GM12878 (cell line): ENCODE data around the gene EMP3. TPM values are rescaled to one million over a fixed set of nuclear protein-coding genes. Genes with fewer than 3 reads are reported as not detected.

ENCODE experiments used
- ATF7 ChIP-seq: fragments of 450-650 bp; IDR thresholded peaks from 2 replicates; pipeline ENCODE4 v1.6.1; 2016; ENCODE audit warnings: low read depth, mild to moderate bottlenecking
- BCL3 ChIP-seq: IDR thresholded peaks from 2 replicates; pipeline ENCODE4 v1.6.1; 2011; ENCODE audit warnings: borderline replicate concordance, low read depth, mild to moderate bottlenecking, moderate library complexity, low read length; ENCODE audit not compliant: insufficient read depth, poor library complexity, severe bottlenecking
- CBX5 ChIP-seq: sonication (generic); IDR thresholded peaks from 2 replicates; pipeline ENCODE4 v1.6.1; 2016; ENCODE audit warnings: low read depth, moderate library complexity, mild to moderate bottlenecking, inconsistent platforms
- ETV6 ChIP-seq, 2 experiments: fragments of 450-650 bp in 1 of 2; IDR thresholded peaks in 1 of 2; conservative IDR thresholded peaks in 1 of 2; 2 replicates each; pipeline ENCODE4 v1.6.1; 2014; ENCODE audit warnings: antibody characterized with exemption in 1 of 2, borderline replicate concordance in 1 of 2, low read depth in 1 of 2, mild to moderate bottlenecking in 1 of 2, moderate library complexity in 1 of 2
- HDAC6 ChIP-seq: fragments of 200-600 bp; sonication (generic); IDR thresholded peaks from one replicate; pipeline ENCODE4 v1.8.0; 2017; ENCODE audit warnings: antibody characterized with exemption; ENCODE audit not compliant: unreplicated experiment
- IRF3 ChIP-seq: fragments of 450-650 bp; IDR thresholded peaks from 2 replicates; pipeline ENCODE4 v1.6.1; 2014; ENCODE audit warnings: mild to moderate bottlenecking
- MYB ChIP-seq: fragments of 150-350 bp; IDR thresholded peaks from 2 replicates; pipeline ENCODE4 v1.6.1; 2014; ENCODE audit warnings: mild to moderate bottlenecking, low read depth, low read length, borderline replicate concordance
- NR2C2 ChIP-seq: IDR thresholded peaks from 2 replicates; pipeline ENCODE4 v1.6.1; 2011; ENCODE audit warnings: borderline replicate concordance, low read depth; ENCODE audit not compliant: control insufficient read depth, insufficient read length
- POU2F2 ChIP-seq: IDR thresholded peaks from 3 replicates; pipeline ENCODE4 v1.6.1; 2011; ENCODE audit warnings: low read depth, mild to moderate bottlenecking, low read length, borderline replicate concordance
- RELA ChIP-seq: fragments of 450-650 bp; IDR thresholded peaks from 2 replicates; pipeline ENCODE4 v1.8.0; 2014; ENCODE audit warnings: borderline replicate concordance; ENCODE audit not compliant: partially characterized antibody
- REST ChIP-seq: IDR thresholded peaks from 2 replicates; pipeline ENCODE4 v1.6.1; 2012; ENCODE audit warnings: mild to moderate bottlenecking, low read depth, low read length
- RUNX3 ChIP-seq: IDR thresholded peaks from 2 replicates; pipeline ENCODE4 v1.6.1; 2012; ENCODE audit warnings: low read length, inconsistent platforms
- SIN3A ChIP-seq: IDR thresholded peaks from 2 replicates; pipeline ENCODE4 v1.6.1; 2012; ENCODE audit warnings: low read depth, low read length, improper control_type of control experiment
- SMC3 ChIP-seq: IDR thresholded peaks from 2 replicates; pipeline ENCODE4 v1.6.1; 2011; ENCODE audit warnings: low read length, improper control_type of control experiment, borderline replicate concordance
- SPI1 ChIP-seq: IDR thresholded peaks from 2 replicates; pipeline ENCODE4 v1.6.1; 2011; ENCODE audit warnings: low read depth, mild to moderate bottlenecking, low read length, moderate library complexity, borderline replicate concordance; ENCODE audit not compliant: insufficient read depth
- SUZ12 ChIP-seq: fragments of 200-600 bp; sonication (generic); IDR thresholded peaks from one replicate; pipeline ENCODE4 v1.6.1; 2018; ENCODE audit warnings: antibody characterized with exemption, mild to moderate bottlenecking; ENCODE audit not compliant: unreplicated experiment
- ZBED1 ChIP-seq: IDR thresholded peaks from 2 replicates; pipeline ENCODE4 v1.6.1; 2016; ENCODE audit warnings: borderline replicate concordance
- ZBTB4 ChIP-seq: fragments of 450-650 bp; formaldehyde crosslinking; IDR thresholded peaks from 2 replicates; pipeline ENCODE4 v1.4.0; 2022; ENCODE audit warnings: mild to moderate bottlenecking, moderate library complexity
- ZSCAN29 ChIP-seq: fragments of 450-650 bp; IDR thresholded peaks from 2 replicates; pipeline ENCODE4 v1.6.1; 2017; ENCODE audit warnings: mild to moderate bottlenecking, moderate library complexity
- polyA plus RNA-seq, 11 experiments: library from polyadenylated mRNA; depleted of rRNA in 4 of 11; unstranded in 6 of 11; stranded (reverse) in 5 of 11; fragments of >200 nt; fragmentation: Nextera tagmentation in 4 of 11; fragmentation: Illumina TruSeq in 1 of 11; extraction: Ambion mirVana in 4 of 11; extraction: Trizol in 1 of 11; gene quantifications; 1 replicate in 1 of 11; 2 replicates in 10 of 11; pipeline versions ENCODE4 v1.2.1 to v1.2.3, GENCODE V29; 2011 to 2016; ENCODE audit warnings: inconsistent platforms in 2 of 11, missing spikeins in 2 of 11, low read depth in 1 of 11
- total RNA-seq, 4 experiments: library from RNA; depleted of rRNA in 3 of 4; stranded (reverse); fragments of >200 nt in 3 of 4; fragmentation: Illumina TruSeq in 1 of 4; extraction: Trizol in 1 of 4; gene quantifications; 2 replicates each; pipeline versions ENCODE4 v1.2.1 to v1.2.3, GENCODE V29; 2013 to 2021

Gene EMP3
- total and polyA plus RNA-seq, 10 of the 15 experiments (the other 5 are each of a cell fraction or from before 2014, with no cell fraction given), result 53.2 to 224 (median 134) TPM

GRCh38 chr19:48333467-48334384 is 8.4 kb downstream of the EMP3 start (continued):
- TF ChIP-seq REST (no peak), BCL3 (peak; percentile 3), RUNX3 (no peak), POU2F2 (no peak; the same call in 2 of the 3 replicates), IRF3 (no peak), ETV6 (conservative IDR thresholded peaks at IDR 0.05 in 1 of 2, IDR thresholded peaks at IDR 0.05 in 1 of 2; ENCODE audit: borderline replicate concordance in 1 of 2, low read depth in 1 of 2) (no peak), SPI1 (no peak), ZSCAN29 (no peak), CBX5 (no peak), HDAC6 (no peak), SIN3A (no peak), RELA (no peak), ATF7 (no peak; the same call in 1 of the 2 replicates), NR2C2 (no peak), SMC3 (peak; percentile 96), ZBED1 (no peak), MYB (no peak), SUZ12 (no peak), ZBTB4 (0 out of 2 replicates have a peak, but pooled peaks have one; percentile 16)
